NCI-H2107 treated with DMSO at 0.1 percent for 48 hours (cell line): ENCODE results near the gene TAS2R43.
"Not testable (repeated sequence)": the region's sequence is repeated elsewhere in the genome, so short reads cannot be mapped to it uniquely, and the experiment has no call there.

ENCODE experiments used
- DNase-seq: peaks from one replicate; lab custom pipeline; 2025; ENCODE audit not compliant: unreplicated experiment; lab: John Stamatoyannopoulos, UW

Gene TAS2R43

GRCh38 chr12:11092128-11092527 lies at the start of gene TAS2R43:
Gene TAS2R43, minus strand, starts transcription at chr12:11092313. Its CDS starts 84 bp downstream, at chr12:11092229.
- DNase-seq: no peak

- DNase-seq: no peak
These were observed 44.0 kb upstream of the TAS2R43 start for GRCh38 chr12:11136075-11136474.

- no peak for DNase-seq
These were observed 42.2 kb upstream of the TAS2R43 start, which contains the start of gene TAS2R30 for GRCh38 chr12:11134305-11134704. Gene TAS2R30, minus strand, starts transcription at chr12:11134644. Its CDS starts 400 bp downstream, at chr12:11134244.

- no peak for DNase-seq
These were observed 41.7 kb upstream of the TAS2R43 start for GRCh38 chr12:11133816-11134215.

GRCh38 chr12:11133162-11133561 lies 41.0 kb upstream of the TAS2R43 start:
- DNase-seq: no peak

GRCh38 chr12:11130999-11131398 lies 38.9 kb upstream of the TAS2R43 start:
- no peak for DNase-seq

- no peak for DNase-seq
These were observed 38.3 kb upstream of the TAS2R43 start for GRCh38 chr12:11130382-11130781.

GRCh38 chr12:11114130-11114529 lies 22.0 kb upstream of the TAS2R43 start:
- DNase-seq: not testable (repeated sequence)

- not testable (repeated sequence) for DNase-seq
These were observed 19.1 kb upstream of the TAS2R43 start for GRCh38 chr12:11111213-11111612.

GRCh38 chr12:11108862-11109261 lies 16.7 kb upstream of the TAS2R43 start:
- DNase-seq: no peak

- no peak for DNase-seq
These were observed 15.6 kb upstream of the TAS2R43 start for GRCh38 chr12:11107719-11108118.

GRCh38 chr12:11106288-11106687 lies 14.2 kb upstream of the TAS2R43 start:
- DNase-seq: no peak

GRCh38 chr12:11105546-11105945 lies 13.4 kb upstream of the TAS2R43 start:
- DNase-seq: no peak

GRCh38 chr12:11094910-11095309 lies 2.8 kb upstream of the TAS2R43 start:
- DNase-seq: not testable (repeated sequence)

GRCh38 chr12:11089246-11089645 lies 2.9 kb downstream of the TAS2R43 start:
- no peak for DNase-seq

- DNase-seq: no peak
These were observed 6.7 kb downstream of the TAS2R43 start for GRCh38 chr12:11085419-11085818.

GRCh38 chr12:11081987-11082386 lies 10.1 kb downstream of the TAS2R43 start:
- no peak for DNase-seq

- no peak for DNase-seq
These were observed 13.9 kb downstream of the TAS2R43 start for GRCh38 chr12:11078246-11078645.

GRCh38 chr12:11075642-11076041 lies 16.5 kb downstream of the TAS2R43 start:
- no peak for DNase-seq

GRCh38 chr12:11071414-11071813 lies 20.7 kb downstream of the TAS2R43 start:
- DNase-seq: no peak

GRCh38 chr12:11070999-11071398 lies 21.1 kb downstream of the TAS2R43 start:
- no peak for DNase-seq

- DNase-seq: no peak
These were observed 22.2 kb downstream of the TAS2R43 start for GRCh38 chr12:11069854-11070365.

- no peak for DNase-seq
These were observed 24.6 kb downstream of the TAS2R43 start for GRCh38 chr12:11067514-11067913.
